HG03378 (cell line): Measurements from ENCODE around the gene WNT1.

ENCODE experiments used
- ATAC-seq: cut with Tn5 transposase; IDR thresholded peaks from one replicate; pipeline ENCODE4 v1.9.1; 2021; ENCODE audit warnings: mild to moderate bottlenecking, moderate library complexity; ENCODE audit not compliant: unreplicated experiment

WNT1 gene

GRCh38 chr12:49026678-49027480, 48.8 kb downstream of the WNT1 start:
- no peak for ATAC-seq

DNA sequence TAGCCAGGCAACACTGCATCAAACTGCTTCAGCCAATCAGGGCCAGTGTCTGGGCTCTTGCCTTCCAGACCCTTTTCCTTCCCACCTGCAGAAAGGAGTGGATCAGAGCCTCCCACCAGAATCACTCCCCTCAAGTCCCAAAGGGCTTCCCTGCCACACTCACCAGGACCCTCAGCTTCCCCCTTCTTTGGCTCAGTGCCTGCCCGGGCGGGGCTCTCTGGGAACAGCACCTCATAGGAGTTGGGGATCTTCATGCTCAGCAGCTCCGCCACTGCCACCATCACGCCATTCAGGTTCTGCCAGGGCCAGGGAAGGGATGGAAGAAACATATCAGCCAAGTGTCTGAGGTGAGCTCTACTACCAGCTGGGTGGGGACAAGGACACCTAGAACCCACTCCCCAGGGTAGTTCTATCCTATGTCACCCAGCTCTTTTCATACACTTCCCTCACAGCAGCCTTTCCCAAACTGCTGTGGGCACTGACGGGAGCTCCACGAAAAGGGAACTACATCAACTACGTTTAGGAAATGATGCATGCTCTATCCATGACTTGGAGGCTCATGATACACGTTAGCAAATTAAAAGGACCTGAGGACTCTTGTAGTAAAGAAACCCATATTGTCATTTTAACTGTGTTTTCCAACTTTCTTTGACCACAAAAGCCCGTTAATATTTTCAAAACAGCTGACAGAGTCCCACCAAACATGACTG, 49.9 kb downstream of the WNT1 start:
- no peak for ATAC-seq

GRCh38 chr12:49028666-49029275, 50.6 kb downstream of the WNT1 start:
- no peak for ATAC-seq

- ATAC-seq, result no peak
Observed at GRCh38 chr12:49030119-49030518, 52.0 kb downstream of the WNT1 start.

DNA sequence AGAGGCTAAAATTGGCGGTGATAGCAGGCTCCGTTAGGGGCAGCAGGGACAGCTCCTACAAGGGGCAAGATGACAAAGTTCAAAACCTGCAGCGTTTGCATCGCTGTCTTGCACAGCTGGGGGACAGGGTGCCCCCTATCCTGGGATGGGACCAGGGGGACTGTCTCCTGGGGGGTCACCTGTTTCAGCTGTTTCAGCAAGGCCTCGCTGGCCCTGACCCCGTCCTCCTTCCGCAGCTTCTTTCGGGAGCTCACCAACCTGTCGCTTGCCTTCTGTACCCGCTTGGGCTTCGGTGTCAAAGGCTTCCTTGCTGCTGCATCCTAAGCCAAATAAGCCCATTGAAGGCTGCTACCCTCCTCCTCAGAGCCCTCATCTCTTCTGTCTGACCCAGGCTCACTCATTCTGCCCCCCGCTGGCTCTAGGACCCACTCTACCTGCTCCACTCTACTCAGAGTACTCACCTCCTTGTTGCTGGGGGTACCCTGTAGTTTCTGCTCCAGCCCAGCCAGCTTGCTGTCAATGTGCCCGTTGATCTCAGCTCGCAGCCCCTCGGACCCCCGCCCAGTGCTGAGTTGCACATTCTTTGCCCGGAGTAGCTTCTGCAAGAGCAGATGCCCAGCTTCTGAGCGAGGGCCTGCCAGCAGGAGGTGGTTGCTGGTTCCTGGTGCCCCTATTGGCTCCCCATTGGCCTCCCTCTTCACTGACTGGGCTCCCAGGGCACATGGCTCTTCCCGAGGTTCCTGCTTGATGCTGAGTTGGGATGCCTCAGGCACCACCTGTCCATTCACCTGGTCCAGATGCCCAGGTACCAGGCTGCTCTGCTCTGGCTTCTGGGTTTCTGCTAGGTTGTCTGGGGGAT, 52.8 kb downstream of the WNT1 start:
- no peak for ATAC-seq

DNA sequence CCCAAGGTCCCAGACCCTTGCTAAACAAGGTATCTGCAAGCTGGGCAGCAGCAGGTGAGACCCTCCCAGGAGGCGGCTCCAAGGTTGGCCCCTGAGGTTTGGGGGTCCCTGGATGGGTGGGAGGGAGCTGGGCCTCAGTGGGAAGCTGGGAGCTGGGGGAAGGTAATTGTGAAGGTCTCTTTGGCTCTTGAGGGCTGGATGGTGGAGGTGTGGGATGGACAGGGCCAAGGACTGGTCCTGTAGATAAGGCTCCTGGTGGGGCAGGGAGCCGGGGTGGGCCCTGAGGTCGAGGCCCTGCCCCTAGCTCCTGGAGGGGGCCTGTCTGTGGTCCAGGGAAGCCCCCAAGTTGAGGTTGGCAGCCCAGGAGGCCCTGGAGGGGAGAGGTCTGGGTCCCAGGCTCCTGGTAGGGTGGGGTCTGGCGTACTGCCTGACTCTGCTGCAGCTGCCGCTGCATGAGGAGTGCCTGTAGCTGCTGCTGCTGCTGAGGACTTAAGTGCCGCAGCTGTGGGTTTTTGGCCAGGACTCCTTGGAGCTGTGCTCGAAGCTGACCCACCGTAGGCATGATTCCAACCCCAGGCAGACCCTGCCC, 53.5 kb downstream of the WNT1 start:
- no peak for ATAC-seq
